ENCODE data around the gene GTF3A. TPM values are rescaled to one million over a fixed set of nuclear protein-coding genes. Genes with fewer than 3 reads are reported as not detected.

GTF3A gene
- total RNA-seq, 1 experiment from 2014 or later: 126 TPM

DNA sequence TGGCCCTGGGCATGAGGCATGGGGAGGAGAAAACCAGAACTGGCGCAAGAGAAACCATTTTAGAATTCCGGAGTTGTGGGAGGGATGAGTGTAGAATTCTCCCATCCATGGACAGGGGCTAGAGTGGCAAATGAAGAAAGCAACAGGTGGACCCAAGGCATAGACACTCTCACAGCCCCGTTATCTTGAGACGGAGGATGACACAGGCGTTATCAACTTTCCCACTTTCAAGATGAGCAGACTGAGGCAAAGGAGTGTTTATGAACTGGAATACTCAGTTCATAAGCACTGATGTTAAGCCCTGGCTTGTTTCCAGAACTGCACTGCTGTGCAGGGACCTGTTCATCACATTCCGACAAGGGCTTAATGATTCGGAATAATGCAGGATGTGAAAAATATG, 1.1 kb upstream of the GTF3A start:
- no peak overlapping the region for H3K27ac ChIP-seq (ENCODE audit: low read depth, low read length, poor library complexity, severe bottlenecking)
- H3K27me3 ChIP-seq (replicated peaks; ENCODE audit: insufficient read depth, low read depth, low read length, poor library complexity): no peaks in the 10 kb centered on the region
- TF ChIP-seq, protein P1, sequence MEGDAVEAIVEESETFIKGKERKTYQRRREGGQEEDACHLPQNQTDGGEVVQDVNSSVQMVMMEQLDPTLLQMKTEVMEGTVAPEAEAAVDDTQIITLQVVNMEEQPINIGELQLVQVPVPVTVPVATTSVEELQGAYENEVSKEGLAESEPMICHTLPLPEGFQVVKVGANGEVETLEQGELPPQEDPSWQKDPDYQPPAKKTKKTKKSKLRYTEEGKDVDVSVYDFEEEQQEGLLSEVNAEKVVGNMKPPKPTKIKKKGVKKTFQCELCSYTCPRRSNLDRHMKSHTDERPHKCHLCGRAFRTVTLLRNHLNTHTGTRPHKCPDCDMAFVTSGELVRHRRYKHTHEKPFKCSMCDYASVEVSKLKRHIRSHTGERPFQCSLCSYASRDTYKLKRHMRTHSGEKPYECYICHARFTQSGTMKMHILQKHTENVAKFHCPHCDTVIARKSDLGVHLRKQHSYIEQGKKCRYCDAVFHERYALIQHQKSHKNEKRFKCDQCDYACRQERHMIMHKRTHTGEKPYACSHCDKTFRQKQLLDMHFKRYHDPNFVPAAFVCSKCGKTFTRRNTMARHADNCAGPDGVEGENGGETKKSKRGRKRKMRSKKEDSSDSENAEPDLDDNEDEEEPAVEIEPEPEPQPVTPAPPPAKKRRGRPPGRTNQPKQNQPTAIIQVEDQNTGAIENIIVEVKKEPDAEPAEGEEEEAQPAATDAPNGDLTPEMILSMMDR (conservative IDR thresholded peaks at IDR 0.05; ENCODE audit: low read depth, low read length): no peak
- TF ChIP-seq EZH2 (IDR thresholded peaks at IDR 0.05; ENCODE audit: borderline replicate concordance, low read depth, low read length, poor library complexity, severe bottlenecking): no peak
- DNase-seq (ENCODE audit: low spot score): no peak
- ChIA-PET CTCF (no interaction called here), POLR2A (ENCODE audit: low non-redundant PET) (no interaction called here)
- peaks cover 17% of the 10 kb centered on the region for H3K4me1 ChIP-seq (ENCODE audit: insufficient read depth, low read length, poor library complexity, severe bottlenecking)
- no peak overlapping the region for H3K4me3 ChIP-seq (ENCODE audit: low read depth, low read length, poor library complexity, severe bottlenecking)
- intact Hi-C loops (cut with micrococcal nuclease; ENCODE audit: unreplicated experiment): no loop called here
- no peaks in the 10 kb centered on the region for H3K9me3 ChIP-seq (ENCODE audit: low read depth, low read length, poor library complexity, severe bottlenecking)
- no TSS peak for BruUV-seq (replicated peaks)
- H3K36me3 ChIP-seq (ENCODE audit: insufficient read depth, low read length, poor library complexity, severe bottlenecking): peaks cover 16% of the 10 kb centered on the region

- intact Hi-C loops (cut with micrococcal nuclease; ENCODE audit: unreplicated experiment): no loop called here
- ChIA-PET POLR2A (ENCODE audit: low non-redundant PET) (no interaction called here), CTCF (no interaction called here)
- peaks cover 17% of the 10 kb centered on the region for H3K4me1 ChIP-seq (ENCODE audit: insufficient read depth, low read length, poor library complexity, severe bottlenecking)
- peak overlapping the region; percentile 59 for H3K4me3 ChIP-seq (ENCODE audit: low read depth, low read length, poor library complexity, severe bottlenecking)
- H3K36me3 ChIP-seq (ENCODE audit: insufficient read depth, low read length, poor library complexity, severe bottlenecking): peaks cover 36% of the 10 kb centered on the region
- TSS peak; percentile 24 for BruUV-seq (replicated peaks)
- no peaks in the 10 kb centered on the region for H3K9me3 ChIP-seq (ENCODE audit: low read depth, low read length, poor library complexity, severe bottlenecking)
- DNase-seq (ENCODE audit: low spot score): peak; percentile 7
- no peaks in the 10 kb centered on the region for H3K27me3 ChIP-seq (replicated peaks; ENCODE audit: insufficient read depth, low read depth, low read length, poor library complexity)
- H3K27ac ChIP-seq (ENCODE audit: low read depth, low read length, poor library complexity, severe bottlenecking): peak overlapping the region; percentile 67
- TF ChIP-seq, protein P1 (conservative IDR thresholded peaks at IDR 0.05; ENCODE audit: low read depth, low read length): no peak
- TF ChIP-seq EZH2 (IDR thresholded peaks at IDR 0.05; ENCODE audit: borderline replicate concordance, low read depth, low read length, poor library complexity, severe bottlenecking): no peak
These were observed 919 bp downstream of the GTF3A start for GRCh38 chr13:27425158-27425917.

- Histone ChIP-seq H3K27ac (ENCODE audit: low read depth, low read length, poor library complexity, severe bottlenecking) (no peak overlapping the region), H3K27me3 (replicated peaks; ENCODE audit: insufficient read depth, low read depth, low read length, poor library complexity) (no peaks in the 10 kb centered on the region), H3K4me1 (ENCODE audit: insufficient read depth, low read length, poor library complexity, severe bottlenecking) (peaks cover 17% of the 10 kb centered on the region), H3K36me3 (ENCODE audit: insufficient read depth, low read length, poor library complexity, severe bottlenecking) (peaks cover 43% of the 10 kb centered on the region), H3K4me3 (ENCODE audit: low read depth, low read length, poor library complexity, severe bottlenecking) (peak overlapping the region; percentile 59), H3K9me3 (ENCODE audit: low read depth, low read length, poor library complexity, severe bottlenecking) (no peaks in the 10 kb centered on the region)
- no TSS peak for BruUV-seq (replicated peaks)
- POLR2A ChIA-PET (ENCODE audit: low non-redundant PET): no interaction called here
- TF ChIP-seq, protein P1 (conservative IDR thresholded peaks at IDR 0.05; ENCODE audit: low read depth, low read length): peak; percentile 49
- no peak for TF ChIP-seq EZH2 (IDR thresholded peaks at IDR 0.05; ENCODE audit: borderline replicate concordance, low read depth, low read length, poor library complexity, severe bottlenecking)
- intact Hi-C loops (cut with micrococcal nuclease; ENCODE audit: unreplicated experiment): no loop called here
- DNase-seq (ENCODE audit: low spot score): peak; percentile 64
- CTCF ChIA-PET: no interaction called here
These were observed 1.7 kb downstream of the GTF3A start for GRCh38 chr13:27425918-27426630.
